IMR-90 (cell line): ENCODE measurements around the gene KCNMA1. TPM values are rescaled to one million over a fixed set of nuclear protein-coding genes. Genes with fewer than 3 reads are reported as not detected.

Experiments used
- ATAC-seq: fragments of 200-7000 bp; cut with Tn5 transposase; 2 replicates; pipeline ENCODE4 v1.9.1; 2020; ENCODE audit warnings: low read depth, mild to moderate bottlenecking, moderate library complexity
- BruUV-seq: library from RNA; stranded (reverse); fragments of 400-500 nt; replicated peaks from 2 replicates; lab custom pipeline; 2021; lab: Mats Ljungman, UMichigan
- CTCF ChIA-PET: fragments of 300-600 bp; formaldehyde crosslinking; extraction: SDS; loops from one replicate; lab custom pipeline; 2021; ENCODE audit warnings: antibody characterized with exemption; lab: Yijun Ruan, JAX
- POLR2A ChIA-PET: fragments of 300-600 bp; sonication (Branson Sonifier 250); formaldehyde crosslinking; loops from one replicate; lab custom pipeline; 2022; ENCODE audit warnings: antibody characterized with exemption; ENCODE audit not compliant: unreplicated experiment; lab: Charles Lee
- DNase-seq: peaks from one replicate; pipeline ENCODE4 v3.0.0; 2013
- H2AFZ ChIP-seq: replicated peaks from 2 replicates; pipeline ENCODE3; 2013; ENCODE audit warnings: low read length, mild to moderate bottlenecking; ENCODE audit not compliant: poor library complexity
- H2AK5ac ChIP-seq: 2 replicates; pipeline ENCODE4 v1.6.1; 2013; ENCODE audit warnings: low read depth, low read length, inconsistent platforms
- H2AK9ac ChIP-seq: replicated peaks from 2 replicates; pipeline ENCODE3; 2013; ENCODE audit warnings: mild to moderate bottlenecking, low read depth, low read length, moderate library complexity; ENCODE audit not compliant: poor library complexity
- H2BK120ac ChIP-seq: 2 replicates; pipeline ENCODE4 v1.6.1; 2013; ENCODE audit warnings: low read depth, low read length, inconsistent platforms
- H2BK15ac ChIP-seq: 3 replicates; pipeline ENCODE4 v1.6.1; 2013; ENCODE audit warnings: low read depth, low read length, inconsistent platforms
- H2BK20ac ChIP-seq: 2 replicates; pipeline ENCODE4 v1.6.1; 2013; ENCODE audit warnings: low read depth, mild to moderate bottlenecking, inconsistent platforms, low read length, moderate library complexity
- H2BK5ac ChIP-seq: 2 replicates; pipeline ENCODE4 v1.6.1; 2013; ENCODE audit warnings: mild to moderate bottlenecking, low read depth, low read length, inconsistent platforms; ENCODE audit not compliant: poor library complexity, severe bottlenecking
- H3K14ac ChIP-seq: replicated peaks from 2 replicates; pipeline ENCODE4 v1.6.1; 2013; ENCODE audit warnings: low read depth, low read length, inconsistent platforms
- H3K18ac ChIP-seq: 2 replicates; pipeline ENCODE4 v1.6.1; 2013; ENCODE audit warnings: low read depth, low read length, control low read depth
- H3K23ac ChIP-seq: 2 replicates; pipeline ENCODE4 v1.6.1; 2013; ENCODE audit warnings: low read depth, low read length, inconsistent platforms
- H3K27ac ChIP-seq: 2 replicates; pipeline ENCODE4 v1.5.1; 2013; ENCODE audit warnings: mild to moderate bottlenecking, control low read depth, low read length; ENCODE audit not compliant: insufficient read depth
- H3K27me3 ChIP-seq: 2 replicates; pipeline ENCODE4 v1.6.1; 2013; ENCODE audit warnings: low read length; ENCODE audit not compliant: control insufficient read depth, insufficient read depth
- H3K36me3 ChIP-seq: 2 replicates; pipeline ENCODE4 v1.6.1; 2013; ENCODE audit warnings: low read length, mixed read lengths; ENCODE audit not compliant: control insufficient read depth, insufficient read depth
- H3K4ac ChIP-seq: 2 replicates; pipeline ENCODE4 v1.6.1; 2013; ENCODE audit warnings: low read depth, low read length, inconsistent platforms
- H3K4me1 ChIP-seq: 2 replicates; pipeline ENCODE4 v1.6.1; 2013; ENCODE audit warnings: low read length, mixed read lengths; ENCODE audit not compliant: control insufficient read depth, insufficient read depth
- H3K4me2 ChIP-seq: 2 replicates; pipeline ENCODE4 v1.6.1; 2013; ENCODE audit warnings: low read depth, mild to moderate bottlenecking, control low read depth, low read length, moderate library complexity
- H3K4me3 ChIP-seq: 2 replicates; pipeline ENCODE4 v1.5.1; 2013; ENCODE audit warnings: low read depth, mild to moderate bottlenecking, control low read depth, low read length, moderate library complexity; ENCODE audit not compliant: insufficient read depth
- H3K56ac ChIP-seq: 2 replicates; pipeline ENCODE4 v1.6.1; 2013; ENCODE audit warnings: low read length, inconsistent platforms; ENCODE audit not compliant: insufficient read depth; ENCODE audit errors: extremely low read depth
- H3K79me1 ChIP-seq, 2 experiments: 2 replicates each; pipeline ENCODE4 v1.6.1; 2013; ENCODE audit warnings: low read length in 2 of 2, inconsistent platforms in 1 of 2, low read depth in 1 of 2
- H3K9ac ChIP-seq: 2 replicates; pipeline ENCODE4 v1.6.1; 2013; ENCODE audit warnings: low read depth, low read length, control low read depth
- H3K9me1 ChIP-seq: 2 replicates; pipeline ENCODE4 v1.6.1; 2013; ENCODE audit warnings: low read length, inconsistent platforms; ENCODE audit not compliant: insufficient read depth
- H3K9me3 ChIP-seq: 2 replicates; pipeline ENCODE4 v1.6.1; 2013; ENCODE audit warnings: low read length; ENCODE audit not compliant: control insufficient read depth, insufficient read depth
- H4K20me1 ChIP-seq: 2 replicates; pipeline ENCODE4 v1.6.1; 2013; ENCODE audit warnings: low read length, inconsistent platforms; ENCODE audit not compliant: insufficient read depth
- H4K5ac ChIP-seq: 2 replicates; pipeline ENCODE4 v1.6.1; 2013; ENCODE audit warnings: mild to moderate bottlenecking, low read depth, low read length, control low read depth
- H4K8ac ChIP-seq, 2 experiments: 2 replicates each; pipeline ENCODE4 v1.6.1; 2013; ENCODE audit warnings: low read depth in 2 of 2, low read length in 2 of 2, control low read depth in 1 of 2, inconsistent platforms in 1 of 2
- H4K91ac ChIP-seq: 2 replicates; pipeline ENCODE4 v1.6.1; 2013; ENCODE audit warnings: low read depth, low read length, inconsistent platforms; ENCODE audit not compliant: insufficient read depth
- CEBPB ChIP-seq: IDR thresholded peaks from 2 replicates; pipeline ENCODE4 v1.6.1; 2012; ENCODE audit warnings: low read depth, low read length, improper control_type of control experiment
- MAZ ChIP-seq: IDR thresholded peaks from 2 replicates; pipeline ENCODE4 v1.6.1; 2012; ENCODE audit warnings: low read depth, mild to moderate bottlenecking, low read length, improper control_type of control experiment, moderate library complexity, borderline replicate concordance
- POLR2A ChIP-seq: IDR thresholded peaks from 2 replicates; pipeline ENCODE4 v1.6.1; 2012; ENCODE audit warnings: mild to moderate bottlenecking, low read depth, low read length
- USF2 ChIP-seq: fragments of 150-350 bp; IDR thresholded peaks from 2 replicates; pipeline ENCODE4 v1.6.1; 2017; ENCODE audit warnings: mild to moderate bottlenecking, antibody characterized with exemption, low read length, low read depth
- WGBS, 2 experiments: methylation state at CpG; one replicate each; pipeline versions ENCODE4 v1.1.5 to v1.1.7; 2013; ENCODE audit warnings: missing lambda C conversion rate in 2 of 2; ENCODE audit not compliant: insufficient read length in 1 of 2; ENCODE audit errors: extremely low coverage in 2 of 2; 5-methylcytosine and 5-hydroxymethylcytosine counted together
- dilution Hi-C: fragments of 300-500 bp; cut with HindIII; formaldehyde crosslinking; loops from one replicate; pipeline ENCODE4 v1.14.3; 2018; ENCODE audit warnings: low sequenced_read_pairs; ENCODE audit not compliant: unreplicated experiment
- in situ Hi-C: fragments of 300-500 bp; cut with MboI; formaldehyde crosslinking; loops from 3 replicates; pipeline ENCODE4 v1.14.3; 2019; ENCODE audit warnings: low sequenced_read_pairs, inconsistent platforms, mixed read lengths
- intact Hi-C: fragments of 100-400 bp; cut with micrococcal nuclease; formaldehyde crosslinking; loops from 2 replicates; pipeline ENCODE4 v1.10.0; 2022
- polyA plus RNA-seq, 3 experiments: library from polyadenylated mRNA; depleted of rRNA; stranded (reverse); fragments of >200 nt; gene quantifications; 2 replicates each; pipeline ENCODE4 v1.2.3, GENCODE V29; 2012; ENCODE audit warnings: low replicate concordance in 1 of 3
- total RNA-seq: library from RNA; depleted of rRNA; stranded (reverse); fragments of >200 nt; gene quantifications from 2 replicates; pipeline ENCODE4 v1.2.3, GENCODE V29; 2012

KCNMA1 gene
- total and polyA plus RNA-seq, 2 of the 4 experiments (the other 2 are of a cell fraction), result 25.6 to 29.6 TPM

- H2BK5ac ChIP-seq, result no peak overlapping the region
- BruUV-seq, result no TSS peak
- no peak overlapping the region for H2AK5ac ChIP-seq
- H3K4ac ChIP-seq, result no peak overlapping the region
- no peak overlapping the region for H3K18ac ChIP-seq
- no peak overlapping the region for H4K5ac ChIP-seq
- no peak for ATAC-seq
- DNase-seq, result no peak
- no peak overlapping the region for H4K8ac ChIP-seq
- no peak overlapping the region for H3K9ac ChIP-seq
- ChIA-PET CTCF (no interaction called here), POLR2A (no interaction called here)
- H2BK120ac ChIP-seq, result no peak overlapping the region
- H3K79me1 ChIP-seq, result no peaks in the 10 kb centered on the region
- H3K4me1 ChIP-seq, result peaks cover 2% of the 10 kb centered on the region
- WGBS, 2 experiments, result 74% methylated on average over 2 of the region's 6 CpGs; no CpG with 5 or more reads in 1 of the 2 experiments
- H3K36me3 ChIP-seq, result no peaks in the 10 kb centered on the region
- no peak overlapping the region for H2AK9ac ChIP-seq
- no peak overlapping the region for H3K14ac ChIP-seq
- dilution Hi-C loops, result no loop called here
- H3K9me1 ChIP-seq, result no peaks in the 10 kb centered on the region
- H3K23ac ChIP-seq, result no peak overlapping the region
- H4K20me1 ChIP-seq, result no peaks in the 10 kb centered on the region
- in situ Hi-C loops, result no loop called here
- TF ChIP-seq POLR2A (no peak), USF2 (no peak), MAZ (no peak), CEBPB (no peak)
- no peak overlapping the region for H3K4me3 ChIP-seq
- no peak overlapping the region for H3K56ac ChIP-seq
- no peak overlapping the region for H2BK20ac ChIP-seq
- no peaks in the 10 kb centered on the region for H3K27me3 ChIP-seq
- intact Hi-C loops, result no loop called here
- H3K27ac ChIP-seq, result no peak overlapping the region
- H2AFZ ChIP-seq, result no peak overlapping the region
- H2BK15ac ChIP-seq, result no peak overlapping the region
- no peak overlapping the region for H3K4me2 ChIP-seq
- no peak overlapping the region for H4K91ac ChIP-seq
- no peaks in the 10 kb centered on the region for H3K9me3 ChIP-seq
Observed at GRCh38 chr10:77138541-77138940, 499.1 kb downstream of the KCNMA1 start.
